ENCODE results near the gene ELL. TPM values are rescaled to one million over a fixed set of nuclear protein-coding genes. Genes with fewer than 3 reads are reported as not detected.

Gene ELL
- total RNA-seq, 1 experiment from 2014 or later, result 21.0 TPM

- no peak overlapping the region for H3K9ac ChIP-seq (ENCODE audit: low read length)
- intact Hi-C loops (cut with micrococcal nuclease), result no loop called here
These were observed 28.2 kb downstream of the ELL start for GRCh38 chr19:18493440-18494266.

DNA sequence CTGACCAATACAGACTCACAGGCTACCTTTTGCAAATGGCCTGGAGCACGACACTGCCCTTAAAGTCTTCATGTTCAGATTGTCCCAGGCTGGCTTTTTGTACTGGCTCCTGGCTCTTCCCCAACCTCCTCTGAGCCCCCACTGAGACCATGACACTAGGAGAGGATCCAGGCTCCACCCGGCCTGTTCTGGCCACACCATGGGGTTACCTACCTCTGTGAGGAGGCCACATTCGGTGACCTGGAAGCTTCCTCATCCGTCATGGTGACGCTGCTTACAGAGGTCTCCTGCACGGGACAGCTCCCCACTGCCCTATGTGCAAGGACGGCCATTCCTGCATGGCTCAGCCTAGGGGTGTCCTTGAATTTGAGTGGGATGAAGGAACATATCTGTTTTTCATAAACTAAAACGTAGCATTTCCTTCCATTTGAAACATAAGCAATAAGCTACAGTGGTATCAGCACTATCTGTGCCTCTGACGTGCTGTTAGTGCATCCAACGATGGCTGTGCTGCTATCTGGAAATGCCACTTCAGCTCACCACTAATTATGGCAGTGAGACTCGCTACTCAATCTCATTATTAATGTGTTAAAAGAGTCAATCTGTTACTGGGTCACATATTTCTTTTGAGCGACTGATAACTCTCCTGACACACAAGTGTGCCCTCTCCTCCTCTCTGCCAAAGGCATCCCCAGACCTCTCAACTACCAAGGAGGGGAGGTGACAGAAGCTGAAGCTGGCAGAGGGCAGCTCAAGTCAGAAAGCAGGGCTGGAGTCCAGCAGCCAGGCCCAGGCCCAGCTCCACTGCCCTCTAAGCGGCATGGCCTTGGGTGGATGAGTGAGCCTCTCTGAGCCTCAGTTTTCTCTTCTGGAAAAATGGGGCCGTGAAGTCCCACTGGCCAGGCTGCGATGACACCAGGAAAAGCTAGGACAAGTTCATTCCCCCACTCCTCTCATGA is 29.6 kb downstream of the ELL start:
- TF ChIP-seq EZH2phosphoT487 (IDR thresholded peaks at IDR 0.05; ENCODE audit: borderline replicate concordance, low read length), result no peak
- no peak for TF ChIP-seq EZH2 (IDR thresholded peaks at IDR 0.05; ENCODE audit: low read length, unreplicated experiment)
- TF ChIP-seq, protein P1, sequence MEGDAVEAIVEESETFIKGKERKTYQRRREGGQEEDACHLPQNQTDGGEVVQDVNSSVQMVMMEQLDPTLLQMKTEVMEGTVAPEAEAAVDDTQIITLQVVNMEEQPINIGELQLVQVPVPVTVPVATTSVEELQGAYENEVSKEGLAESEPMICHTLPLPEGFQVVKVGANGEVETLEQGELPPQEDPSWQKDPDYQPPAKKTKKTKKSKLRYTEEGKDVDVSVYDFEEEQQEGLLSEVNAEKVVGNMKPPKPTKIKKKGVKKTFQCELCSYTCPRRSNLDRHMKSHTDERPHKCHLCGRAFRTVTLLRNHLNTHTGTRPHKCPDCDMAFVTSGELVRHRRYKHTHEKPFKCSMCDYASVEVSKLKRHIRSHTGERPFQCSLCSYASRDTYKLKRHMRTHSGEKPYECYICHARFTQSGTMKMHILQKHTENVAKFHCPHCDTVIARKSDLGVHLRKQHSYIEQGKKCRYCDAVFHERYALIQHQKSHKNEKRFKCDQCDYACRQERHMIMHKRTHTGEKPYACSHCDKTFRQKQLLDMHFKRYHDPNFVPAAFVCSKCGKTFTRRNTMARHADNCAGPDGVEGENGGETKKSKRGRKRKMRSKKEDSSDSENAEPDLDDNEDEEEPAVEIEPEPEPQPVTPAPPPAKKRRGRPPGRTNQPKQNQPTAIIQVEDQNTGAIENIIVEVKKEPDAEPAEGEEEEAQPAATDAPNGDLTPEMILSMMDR (conservative IDR thresholded peaks at IDR 0.05; ENCODE audit: low read depth, low read length), result no peak
- Histone ChIP-seq H3K9ac (ENCODE audit: low read length) (no peak overlapping the region), H3K27me3 (ENCODE audit: low read length) (no peaks in the 10 kb centered on the region), H3K27ac (ENCODE audit: low read length) (no peak overlapping the region), H3K9me3 (ENCODE audit: low read length) (no peaks in the 10 kb centered on the region), H4K20me1 (ENCODE audit: low read length) (peaks cover 80% of the 10 kb centered on the region), H3F3A (ENCODE audit: low read length, unreplicated experiment) (no peaks in the 10 kb centered on the region), H3K4me3 (ENCODE audit: low read length) (no peak overlapping the region), H3K4me1 (ENCODE audit: insufficient read depth, low read length) (peaks cover 19% of the 10 kb centered on the region), H3K9me2 (replicated peaks; ENCODE audit: low read length) (no peaks in the 10 kb centered on the region), H3K4me2 (ENCODE audit: low read length) (no peak overlapping the region), H3K36me3 (ENCODE audit: low read depth, low read length) (no peaks in the 10 kb centered on the region), H2AFZ (ENCODE audit: low read length) (no peak overlapping the region), H3K79me2 (ENCODE audit: low read length) (peaks cover 98% of the 10 kb centered on the region)
- BruUV-seq (replicated peaks), result no TSS peak
- DNase-seq (no peak), ATAC-seq (no peak)
- intact Hi-C loops (cut with micrococcal nuclease), result no loop called here
- ChIA-PET POLR2A (ENCODE audit: unreplicated experiment) (interaction anchor here (0.6 kb wide), 1 partner anchor 316 kb away, joined by 3 read pairs; no protein-coding TSS in a partner anchor), CTCF (no interaction called here)

More at GRCh38 chr19:18493440-18494266, 28.2 kb downstream of the ELL start:
- H3K4me1 ChIP-seq (ENCODE audit: insufficient read depth, low read length), result peaks cover 19% of the 10 kb centered on the region
- no peaks in the 10 kb centered on the region for H3K9me3 ChIP-seq (ENCODE audit: low read length)
- BruUV-seq (replicated peaks), result no TSS peak
- H2AFZ ChIP-seq (ENCODE audit: low read length), result no peak overlapping the region
- H3K27ac ChIP-seq (ENCODE audit: low read length), result no peak overlapping the region
- no peaks in the 10 kb centered on the region for H3K9me2 ChIP-seq (replicated peaks; ENCODE audit: low read length)
- peaks cover 98% of the 10 kb centered on the region for H3K79me2 ChIP-seq (ENCODE audit: low read length)
- no peaks in the 10 kb centered on the region for H3K36me3 ChIP-seq (ENCODE audit: low read depth, low read length)
- POLR2A ChIA-PET (ENCODE audit: unreplicated experiment), result no interaction called here
- DNase-seq (no peak), ATAC-seq (no peak)
- CTCF ChIA-PET, result no interaction called here
- no peaks in the 10 kb centered on the region for H3K27me3 ChIP-seq (ENCODE audit: low read length)
- H3F3A ChIP-seq (ENCODE audit: low read length, unreplicated experiment), result no peaks in the 10 kb centered on the region
- TF ChIP-seq, protein P1 (conservative IDR thresholded peaks at IDR 0.05; ENCODE audit: low read depth, low read length), result no peak
- TF ChIP-seq EZH2phosphoT487 (IDR thresholded peaks at IDR 0.05; ENCODE audit: borderline replicate concordance, low read length), result no peak
- TF ChIP-seq EZH2 (IDR thresholded peaks at IDR 0.05; ENCODE audit: low read length, unreplicated experiment), result no peak
- no peak overlapping the region for H3K4me2 ChIP-seq (ENCODE audit: low read length)
- peaks cover 74% of the 10 kb centered on the region for H4K20me1 ChIP-seq (ENCODE audit: low read length)
- H3K4me3 ChIP-seq (ENCODE audit: low read length), result no peak overlapping the region

All from PC-3 (cell line).